Hepatic stellate cell (primary cell): Measurements from ENCODE around the gene GSN.

ENCODE experiments used
- DNase-seq: peaks from one replicate; pipeline ENCODE4 v3.0.0; 2011; ENCODE audit warnings: low spot score

GSN gene

DNA sequence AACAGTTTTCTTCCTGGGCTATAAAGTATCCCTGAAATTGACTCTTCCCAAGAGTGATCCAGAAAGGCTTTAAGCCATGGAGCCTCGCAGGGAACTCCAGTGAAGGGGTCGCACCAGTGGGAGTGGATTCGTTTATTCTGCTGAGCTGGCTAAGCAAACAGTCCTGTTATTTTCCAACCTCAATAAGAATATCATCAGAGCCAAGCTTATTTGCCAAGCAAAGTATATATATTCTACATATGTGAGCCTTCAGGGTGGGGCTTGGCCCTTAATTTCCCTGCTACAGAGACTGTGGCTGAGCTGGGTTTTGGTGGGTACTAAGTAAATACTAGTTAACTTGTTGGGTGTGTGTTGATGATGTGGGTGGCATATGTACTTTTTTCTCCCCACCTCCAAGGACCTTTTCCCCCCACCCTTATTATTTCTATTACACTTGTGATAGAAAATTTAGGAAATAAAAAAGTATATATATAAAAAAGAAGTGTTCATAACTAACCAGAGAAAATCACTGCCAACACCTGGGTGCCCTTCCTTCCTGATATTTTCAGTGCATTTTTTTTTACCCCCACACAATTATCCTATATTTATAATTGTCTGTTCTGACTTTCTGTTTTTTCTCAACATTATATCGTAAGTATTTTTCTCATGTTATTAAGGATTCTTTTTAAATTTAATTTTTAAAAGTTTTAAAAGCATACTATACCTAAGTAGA lies 5.3 kb downstream of the GSN start:
- DNase-seq: no peak

DNA sequence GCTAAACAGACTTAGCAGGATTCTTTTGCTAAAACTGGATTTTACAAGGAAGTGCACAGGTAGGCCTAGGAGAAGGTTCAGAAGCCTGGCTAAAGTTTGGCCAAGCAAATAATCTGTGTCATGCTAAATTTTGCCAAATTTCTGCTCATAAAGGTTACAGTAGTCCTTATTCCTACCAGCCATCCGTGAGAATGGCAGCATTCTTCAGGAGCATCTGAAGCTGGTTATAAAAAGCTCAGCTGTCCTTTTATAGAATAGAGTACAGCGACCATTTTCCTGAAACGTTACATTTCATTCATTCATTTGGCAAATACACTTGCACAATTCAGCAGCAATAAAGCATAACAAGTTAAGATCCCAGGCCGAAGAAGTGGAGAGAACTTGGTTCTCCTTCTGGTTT lies 6.9 kb downstream of the GSN start:
- no peak for DNase-seq

DNA sequence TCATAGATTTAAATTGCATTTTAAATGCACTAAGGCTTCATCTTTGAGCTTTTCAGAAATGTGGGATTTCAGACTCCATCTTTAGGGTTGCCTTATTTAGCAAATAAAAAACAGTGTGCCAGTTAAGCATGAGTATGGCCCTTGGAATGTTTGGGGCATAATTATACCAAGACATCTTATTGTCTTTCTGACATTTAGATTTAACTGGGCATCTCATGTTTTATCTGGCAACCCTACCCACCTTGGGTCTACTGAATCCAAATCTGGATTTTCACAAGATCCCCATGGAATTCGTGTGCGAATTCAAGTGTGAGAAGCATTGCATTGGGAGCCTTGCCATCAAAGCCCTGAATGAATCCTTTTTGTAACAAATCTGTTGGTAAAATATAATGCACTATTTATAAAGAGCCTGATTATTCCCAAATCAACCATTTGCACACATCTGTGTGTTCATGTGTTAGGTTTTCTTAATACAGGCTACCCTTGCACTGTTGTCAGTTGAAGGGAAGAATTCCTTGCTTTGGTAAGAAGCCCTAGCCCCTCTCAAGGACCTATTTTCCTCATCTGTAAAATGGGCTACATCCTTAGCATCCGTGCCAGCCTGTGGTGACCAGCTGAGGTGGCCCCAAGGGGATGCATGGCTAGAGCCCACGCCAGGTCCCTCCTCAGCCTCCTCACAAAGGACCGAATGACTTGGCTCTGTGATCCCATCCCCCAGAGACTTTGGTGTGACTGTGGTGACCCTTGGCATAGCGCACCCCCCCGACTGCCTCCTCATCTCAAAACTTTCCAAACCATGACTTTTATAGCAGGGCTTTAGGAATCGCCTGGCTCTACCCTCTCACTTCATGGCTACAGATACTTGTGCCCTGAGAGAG lies 8.1 kb downstream of the GSN start:
- DNase-seq: no peak

DNA sequence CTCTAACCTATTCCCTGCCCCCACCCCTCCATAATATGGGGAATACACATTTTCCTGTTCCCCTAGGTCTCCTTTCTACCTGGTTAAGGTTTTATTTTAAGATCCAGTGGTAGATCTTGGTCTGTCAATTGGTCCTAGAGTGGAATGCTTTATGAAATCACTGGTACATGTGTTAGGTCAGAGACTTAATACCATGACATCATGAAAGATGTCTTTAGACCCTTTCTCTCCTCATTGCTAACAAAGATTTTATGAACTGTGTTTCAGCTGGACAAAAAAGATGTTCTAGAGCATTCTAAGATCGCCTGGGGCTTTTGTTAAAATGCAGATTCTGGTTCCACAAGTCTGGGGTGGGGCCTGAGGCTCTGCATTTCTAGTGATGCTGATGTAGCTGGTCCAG lies 9.1 kb downstream of the GSN start:
- no peak for DNase-seq

DNA sequence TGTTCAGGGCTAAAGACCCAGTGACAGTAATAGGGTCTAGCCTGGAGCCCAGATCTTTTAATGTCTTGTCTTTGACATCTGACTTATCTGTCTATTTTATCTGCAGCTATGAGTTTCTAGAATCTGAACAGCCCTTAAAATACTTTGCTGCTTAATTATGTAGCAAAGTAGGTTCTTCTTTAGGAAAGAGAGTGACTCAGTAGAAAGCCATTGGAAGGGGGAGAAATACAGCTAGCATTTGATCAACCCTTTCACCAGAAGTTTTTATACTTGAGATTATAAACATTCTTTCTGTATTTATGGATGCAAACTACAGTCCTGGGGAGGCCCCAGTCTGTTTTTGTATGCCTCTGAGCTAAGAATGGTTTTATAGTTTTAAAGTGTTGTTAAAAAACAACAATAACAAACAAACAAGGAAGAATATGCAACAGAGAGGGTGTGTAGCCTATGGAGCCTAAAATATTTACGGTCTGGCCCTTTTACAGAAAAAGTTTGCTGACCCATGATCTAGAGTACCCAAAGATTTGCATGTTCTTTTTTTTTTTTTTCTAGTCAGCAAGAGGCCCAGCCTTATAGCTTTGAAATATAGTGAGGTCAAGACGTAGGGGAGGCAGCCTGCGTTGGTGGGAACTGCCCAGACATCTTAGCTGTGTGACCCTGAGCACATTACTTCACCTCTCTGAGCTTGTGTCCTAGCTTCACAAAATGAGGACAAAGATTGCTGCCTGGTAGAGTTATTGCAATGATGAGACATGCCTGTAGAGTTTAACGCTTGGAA lies 9.7 kb downstream of the GSN start:
- no peak for DNase-seq

DNA sequence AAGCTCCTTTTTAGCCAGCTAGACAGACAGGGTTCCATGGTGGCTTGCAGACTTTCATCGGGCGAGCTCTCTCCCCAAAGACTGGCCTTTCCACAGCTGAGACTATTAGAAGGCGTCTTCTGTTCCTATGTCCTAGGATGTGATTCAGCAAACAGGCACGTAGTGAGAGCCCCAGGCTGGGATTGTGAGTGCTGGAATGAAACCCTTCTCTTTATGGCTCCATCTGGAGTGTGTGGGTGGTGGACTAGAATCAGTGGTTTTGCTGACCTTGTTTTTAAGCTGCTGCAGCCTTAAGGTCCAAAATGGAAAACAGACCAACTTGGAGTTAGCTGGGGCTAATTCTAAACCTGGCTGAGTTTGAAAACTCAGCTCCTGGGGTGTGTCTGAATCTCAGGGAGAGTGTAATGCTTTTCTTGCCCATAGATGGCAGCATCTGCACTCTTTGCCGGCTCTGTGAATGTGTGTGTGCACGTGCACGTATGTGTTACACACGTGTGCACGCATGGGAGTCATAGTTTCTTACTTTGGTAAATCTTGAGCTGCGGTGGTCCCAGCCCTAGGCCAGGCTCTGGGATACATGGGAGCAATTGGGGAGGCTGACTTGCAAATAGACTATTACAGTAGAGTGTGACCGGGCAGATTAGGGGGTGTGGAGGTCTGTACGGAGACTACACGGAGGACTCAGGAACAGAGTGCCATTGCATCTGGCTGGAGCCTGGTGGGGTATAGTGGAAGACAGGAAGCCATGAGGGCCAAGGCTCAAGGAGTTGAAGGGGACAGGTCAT lies 10.7 kb downstream of the GSN start:
- DNase-seq: peak; percentile 75

DNA sequence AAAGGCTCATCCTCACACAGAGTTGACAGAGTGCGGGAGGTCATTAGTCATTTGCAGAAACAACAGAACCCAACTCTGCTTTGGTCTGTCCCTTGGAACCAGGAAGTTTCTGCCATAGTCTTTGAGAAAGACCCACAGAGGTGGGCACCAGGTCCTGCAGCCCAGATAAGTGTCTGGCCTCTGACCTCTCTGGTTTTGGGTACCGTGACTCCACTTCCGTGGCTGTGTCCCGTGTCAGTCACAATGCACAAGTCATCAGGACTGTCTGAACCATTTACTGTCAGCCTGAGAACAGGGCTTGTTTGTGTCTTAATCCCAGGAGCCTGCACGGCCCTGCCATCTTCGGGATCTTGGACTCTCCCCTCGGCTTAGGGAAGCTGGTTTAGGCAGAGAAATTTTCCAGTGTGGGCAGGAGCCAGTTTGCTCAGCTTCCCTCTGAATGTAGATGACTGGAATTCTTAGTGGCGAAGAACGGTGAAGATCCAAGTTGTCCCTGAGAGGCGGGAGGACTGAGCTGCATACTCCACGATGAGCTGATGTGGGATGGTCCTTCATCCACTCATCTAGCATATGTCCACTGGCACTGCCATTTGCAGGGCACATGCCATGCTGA lies 11.9 kb downstream of the GSN start:
- DNase-seq: no peak

DNA sequence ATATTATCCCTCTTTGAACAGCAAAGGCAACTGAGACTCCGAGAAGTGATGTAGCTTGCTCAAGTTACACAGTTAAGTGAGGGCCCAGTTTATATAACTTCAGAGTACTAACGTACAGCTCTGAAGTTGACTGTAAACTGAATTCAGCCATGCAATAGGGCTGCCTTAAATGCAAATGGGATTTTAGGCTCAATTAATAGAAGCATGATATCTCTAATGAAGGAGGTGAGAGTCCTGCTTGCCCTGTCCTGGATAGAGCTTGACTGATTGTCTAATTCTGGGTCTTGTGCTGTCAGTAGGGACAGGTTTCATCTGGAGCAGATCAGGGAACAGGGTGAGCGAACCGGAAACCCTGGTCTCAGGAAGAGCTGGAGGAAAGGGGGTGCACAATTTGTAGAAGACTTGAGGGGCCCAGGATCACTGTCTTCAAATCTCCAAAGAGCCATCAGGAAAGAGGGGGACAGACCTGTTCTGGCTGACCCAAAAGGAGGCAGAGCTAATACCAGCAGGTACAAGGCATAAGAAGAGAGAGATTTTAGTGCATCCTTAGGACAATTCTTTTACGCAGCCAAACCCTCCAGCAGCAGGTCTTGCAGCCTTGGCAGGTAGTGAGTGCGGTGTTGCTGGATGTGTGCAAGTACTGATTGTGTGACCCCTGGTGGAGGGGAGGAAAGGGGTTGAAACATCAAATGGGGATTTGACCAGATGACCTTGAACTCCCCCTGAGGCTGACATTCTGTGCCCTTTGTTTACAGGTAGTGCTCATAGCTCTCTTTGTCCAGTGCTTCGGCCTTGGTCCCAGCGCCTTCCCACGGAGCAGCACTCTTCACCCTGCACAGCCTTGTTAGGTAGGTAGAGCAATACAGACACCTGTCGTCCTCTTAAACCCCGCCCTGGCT lies 13.0 kb downstream of the GSN start:
- no peak for DNase-seq

DNA sequence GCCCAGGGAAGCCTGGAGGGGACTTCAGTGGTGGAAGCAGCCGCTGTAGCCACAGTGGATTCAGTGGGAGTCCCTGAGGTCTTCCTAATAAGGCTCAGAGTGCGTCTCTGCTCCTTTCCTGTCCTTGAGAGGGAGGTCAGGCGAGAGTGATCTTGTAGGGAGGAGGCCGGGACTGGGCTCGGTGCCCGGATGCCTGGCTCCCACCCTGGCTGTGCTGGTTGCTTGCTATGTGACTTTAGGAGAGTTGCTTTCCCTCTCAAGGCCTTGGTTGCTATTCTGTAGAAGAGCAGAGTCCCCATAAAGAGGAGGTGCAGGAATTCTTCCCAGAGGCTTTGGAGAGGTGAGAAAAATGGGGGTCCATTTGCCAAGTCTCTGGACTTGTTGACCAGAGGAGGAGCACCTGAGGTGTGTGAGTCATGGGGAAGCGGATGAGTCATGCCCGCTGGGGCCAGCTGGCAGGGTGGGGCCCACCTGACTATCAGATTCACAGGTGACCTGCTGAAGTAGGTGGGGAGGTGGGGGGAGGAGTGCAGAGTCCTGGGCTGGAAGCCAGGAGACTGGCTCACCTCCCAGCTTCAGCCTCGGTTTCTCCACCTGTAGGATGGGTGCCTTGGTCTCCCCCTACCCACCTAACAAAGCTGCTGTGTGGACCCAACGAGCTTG lies 13.8 kb downstream of the GSN start:
- DNase-seq: peak; percentile 24

DNA sequence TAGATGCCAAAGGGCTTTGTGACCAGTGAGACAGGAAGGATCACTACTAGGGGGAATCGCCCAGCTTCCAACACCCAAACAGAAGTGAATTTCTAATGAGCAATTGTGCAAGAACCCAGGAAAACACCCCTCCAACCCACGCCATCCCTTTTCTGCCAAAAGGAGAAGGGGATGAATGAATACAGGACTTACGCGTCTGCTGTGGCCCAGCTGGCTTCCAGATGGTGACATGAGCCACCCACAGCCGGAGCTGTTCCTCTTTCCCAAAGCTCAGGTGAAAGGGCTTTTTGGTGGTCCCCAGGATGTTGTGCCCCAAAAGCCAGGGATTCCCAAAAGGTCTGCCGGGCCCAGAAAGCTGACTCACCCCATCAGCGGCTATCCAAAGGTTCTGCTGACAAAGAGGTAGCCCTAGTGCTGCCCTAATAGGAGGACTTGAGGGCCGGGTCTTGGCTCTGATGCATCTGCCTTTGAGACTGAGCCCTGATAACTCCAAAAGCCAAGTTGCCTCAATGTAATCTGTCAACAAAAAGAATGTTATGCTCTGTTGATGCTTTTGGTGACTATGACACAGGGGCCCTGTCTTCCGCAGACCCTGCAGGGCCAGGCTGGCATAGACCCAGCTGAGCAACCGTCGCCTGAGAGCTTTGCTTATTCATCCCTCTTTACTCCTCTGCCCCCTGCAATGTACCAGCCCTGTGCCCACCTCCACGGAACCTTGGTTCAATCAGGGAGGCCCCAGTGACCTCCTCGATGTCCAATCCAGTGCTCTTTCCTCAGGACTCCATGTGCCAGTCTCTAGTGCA lies 14.5 kb downstream of the GSN start:
- peak; percentile 39 for DNase-seq

DNA sequence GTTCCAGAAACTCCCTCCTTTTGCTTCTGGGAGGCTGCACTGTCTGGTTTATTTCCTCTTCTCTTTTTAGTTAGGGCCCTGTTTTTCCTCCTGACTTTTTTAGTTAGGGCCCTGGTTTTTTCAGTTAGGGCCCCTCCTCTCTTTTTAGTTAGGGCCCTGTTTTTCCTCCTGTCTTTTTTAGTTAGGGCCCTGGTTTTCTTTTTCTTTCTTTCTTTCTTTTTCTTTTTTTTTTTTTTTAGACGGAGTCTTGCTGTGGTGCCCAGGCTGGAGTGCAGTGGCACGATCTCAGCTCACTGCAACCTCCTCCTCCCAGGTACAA lies 15.1 kb downstream of the GSN start:
- no peak for DNase-seq

DNA sequence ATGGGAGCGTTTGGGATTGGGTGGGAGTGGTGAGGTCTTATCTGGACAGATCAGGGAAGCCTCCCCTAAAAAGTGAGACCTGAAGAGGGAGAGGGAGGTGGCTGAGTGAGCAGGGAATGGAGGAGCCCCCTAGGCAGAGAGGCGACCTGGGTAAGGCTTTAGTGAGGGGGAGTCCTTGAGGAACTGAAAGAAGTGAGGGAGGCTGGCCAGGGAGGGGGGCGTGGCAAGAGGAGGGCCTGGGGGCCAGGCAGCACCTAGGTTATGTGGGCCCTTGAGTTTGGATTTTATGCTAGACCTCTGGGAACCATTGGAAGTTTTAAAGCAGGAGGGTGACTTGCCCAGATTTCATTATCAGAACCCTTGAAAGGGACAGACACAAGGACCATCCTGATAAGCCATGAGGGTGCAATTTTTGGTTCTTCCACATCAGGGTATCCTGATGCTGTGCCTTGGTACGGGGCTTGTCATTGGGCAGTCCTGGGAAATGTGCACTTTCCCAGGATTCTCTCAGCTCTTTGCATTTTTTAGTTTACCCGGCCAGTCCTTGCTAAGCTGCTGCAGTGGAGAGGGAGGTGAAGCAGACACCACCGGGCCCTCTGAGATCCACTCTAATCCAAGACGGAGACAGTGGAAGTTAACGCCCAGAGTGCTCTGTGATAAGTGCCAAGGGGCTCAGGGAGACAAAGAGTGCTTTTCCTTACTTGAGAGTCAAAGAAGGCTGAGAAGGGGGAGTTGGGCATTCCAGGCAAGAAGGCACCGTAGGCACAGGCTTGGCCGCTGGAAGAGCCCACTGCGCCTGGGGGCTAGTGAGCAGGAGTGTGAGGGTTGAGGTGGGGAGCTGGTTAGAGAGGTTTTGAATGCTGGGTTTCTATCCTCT lies 16.1 kb downstream of the GSN start:
- no peak for DNase-seq

DNA sequence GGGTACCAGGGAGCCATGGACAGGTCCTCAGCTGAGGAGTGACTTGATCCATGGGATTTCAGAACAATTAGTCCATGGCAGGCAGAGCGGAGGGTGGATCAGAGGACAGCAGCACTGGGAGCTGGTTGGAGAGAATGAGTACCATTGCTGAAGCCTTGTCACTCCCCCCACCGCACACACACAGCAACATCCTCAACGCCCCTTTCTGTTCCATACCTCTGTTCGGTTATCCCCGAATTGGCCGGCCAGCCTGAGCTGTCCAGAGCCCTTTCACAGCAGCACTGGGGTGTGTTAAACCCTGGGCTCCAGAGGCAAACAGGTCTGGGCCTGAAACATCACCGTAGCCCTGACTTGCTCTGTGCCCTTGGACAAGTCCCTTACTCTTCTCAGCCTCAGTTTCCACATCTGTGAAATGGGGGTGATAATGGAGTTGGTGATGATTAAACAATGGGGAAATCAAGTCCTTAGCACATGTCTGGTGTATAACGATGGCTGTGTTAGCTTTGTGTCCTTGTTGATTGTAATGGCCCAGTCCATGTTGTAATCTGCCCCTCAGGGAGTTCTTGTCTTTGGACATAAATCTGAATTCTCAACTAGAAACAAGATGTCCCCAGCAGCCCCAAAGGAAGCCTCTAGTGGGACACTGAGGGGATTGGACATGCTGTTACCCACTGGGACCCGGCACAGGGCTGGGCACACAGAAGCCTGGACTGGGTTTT lies 16.9 kb downstream of the GSN start:
- no peak for DNase-seq

DNA sequence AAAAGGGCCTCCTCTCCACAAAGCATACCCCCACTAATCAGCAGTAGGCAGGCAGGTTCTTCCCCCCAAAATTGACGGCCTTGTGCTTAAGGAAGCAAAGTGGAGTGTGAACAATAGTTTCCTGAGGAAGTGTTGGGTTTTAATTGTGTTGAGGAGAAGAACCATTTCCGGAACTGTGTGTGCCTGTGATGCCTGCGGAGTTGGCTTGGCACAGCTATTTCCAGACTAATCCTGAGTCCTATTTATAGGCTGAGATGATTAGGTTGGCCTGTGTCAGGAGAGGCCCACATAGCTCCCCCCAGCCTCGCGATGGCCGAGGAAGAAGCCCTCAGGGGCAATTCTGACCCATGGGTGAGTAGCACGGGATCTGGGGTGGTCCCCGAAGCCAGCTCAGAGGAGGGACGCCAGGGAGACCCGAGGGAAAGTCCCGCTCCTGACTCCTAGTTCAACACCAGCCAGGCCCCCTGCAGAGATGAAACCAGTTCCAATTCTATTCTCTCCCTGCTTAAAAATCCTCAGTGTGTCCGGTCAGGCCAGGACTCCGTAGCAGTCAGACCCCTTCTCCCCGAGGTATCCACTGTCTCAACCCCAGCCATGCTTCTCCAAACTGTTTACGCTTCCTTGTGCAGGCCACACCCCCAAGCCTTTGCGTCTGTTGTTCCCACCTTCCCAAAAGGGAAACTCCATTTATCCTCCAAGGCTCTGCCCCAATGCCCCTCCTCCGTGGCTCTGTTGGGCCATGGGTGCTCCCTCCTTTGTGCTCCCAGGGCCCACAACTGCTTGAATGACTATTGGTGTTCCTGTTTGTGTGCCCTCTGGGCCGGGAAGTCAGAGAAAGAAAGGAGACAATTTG lies 18.1 kb downstream of the GSN start:
- DNase-seq: peak; percentile 62

DNA sequence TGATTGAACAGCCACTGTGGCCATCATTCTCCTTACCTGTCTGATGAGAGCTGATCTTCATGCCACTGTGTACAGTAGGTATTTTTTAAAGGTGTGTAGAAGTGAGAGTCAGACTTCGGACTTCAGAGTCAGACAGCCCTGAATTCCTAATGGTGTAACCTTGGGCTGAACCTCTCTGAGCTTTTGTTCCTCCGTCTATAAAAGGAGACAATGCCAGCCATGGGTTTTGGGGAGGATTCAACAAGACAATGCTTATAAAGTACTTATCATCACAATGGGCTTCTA lies 18.7 kb downstream of the GSN start:
- no peak for DNase-seq

DNA sequence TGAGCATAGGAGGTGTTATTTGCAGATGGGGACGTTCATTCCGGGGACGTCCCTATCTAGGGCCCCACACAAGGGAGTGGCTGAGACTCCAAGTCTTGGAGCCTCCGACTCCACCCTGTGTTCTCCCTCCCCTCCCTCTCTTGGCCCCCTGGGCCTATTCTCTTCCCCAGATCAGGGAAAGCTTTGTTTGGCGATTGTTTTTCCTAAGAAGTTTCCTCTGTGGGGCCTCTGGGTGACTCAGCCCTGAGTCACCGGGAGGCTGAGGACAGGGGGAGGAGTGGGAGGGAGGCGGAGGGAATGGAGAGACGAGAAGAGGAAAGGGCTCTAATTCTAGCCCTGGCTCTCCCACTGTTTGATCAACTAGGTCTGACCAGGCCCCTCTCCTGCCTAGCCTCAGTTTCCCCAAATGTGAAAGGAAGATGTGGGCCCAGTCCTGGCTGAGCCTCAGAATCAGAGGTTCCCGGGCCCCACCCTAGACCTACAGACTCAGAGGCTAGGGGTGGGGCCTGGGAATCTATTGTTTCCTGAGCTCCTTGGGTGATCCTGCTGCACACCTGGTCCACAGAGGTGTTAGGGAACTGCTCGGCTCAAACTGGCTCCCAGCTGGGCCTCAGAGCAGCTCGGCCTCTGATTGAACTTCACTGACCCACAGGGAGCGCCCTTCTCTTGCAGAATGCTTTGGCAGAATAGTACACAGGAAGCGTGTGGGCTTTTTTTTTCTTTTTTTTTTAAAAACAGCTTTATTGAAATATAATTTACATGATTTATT lies 19.2 kb downstream of the GSN start:
- peak; percentile 93 for DNase-seq
